GM12873 (cell line): ENCODE results near the gene KIRREL3.

Experiments
- CTCF ChIP-seq: IDR thresholded peaks from 2 replicates; pipeline ENCODE4 v1.5.1; 2012; ENCODE audit warnings: low read depth, mild to moderate bottlenecking, moderate library complexity, low read length, control low read depth; ENCODE audit not compliant: insufficient read depth; ENCODE audit errors: missing control alignments

KIRREL3 gene

DNA sequence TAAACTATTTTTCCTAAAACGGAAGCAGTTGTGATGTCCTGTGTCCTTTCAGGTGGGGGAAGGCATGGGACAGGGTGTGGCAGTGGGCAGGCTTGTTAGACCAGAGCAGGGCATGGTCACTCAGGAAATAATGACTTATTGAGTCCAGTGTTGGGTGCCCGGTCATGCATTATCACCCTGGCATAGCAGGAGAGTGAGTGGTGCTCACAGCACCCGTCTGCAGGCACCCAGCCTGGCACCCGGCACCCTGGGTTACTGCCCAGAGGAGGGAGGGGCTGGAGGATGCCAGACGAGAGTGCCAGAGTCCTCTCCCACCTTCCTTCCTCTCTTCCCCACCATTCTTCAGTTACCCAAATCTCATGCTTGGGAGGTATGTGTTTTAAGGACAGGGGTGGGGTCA is 586.0 kb downstream of the KIRREL3 start:
- TF ChIP-seq CTCF, result no peak

DNA sequence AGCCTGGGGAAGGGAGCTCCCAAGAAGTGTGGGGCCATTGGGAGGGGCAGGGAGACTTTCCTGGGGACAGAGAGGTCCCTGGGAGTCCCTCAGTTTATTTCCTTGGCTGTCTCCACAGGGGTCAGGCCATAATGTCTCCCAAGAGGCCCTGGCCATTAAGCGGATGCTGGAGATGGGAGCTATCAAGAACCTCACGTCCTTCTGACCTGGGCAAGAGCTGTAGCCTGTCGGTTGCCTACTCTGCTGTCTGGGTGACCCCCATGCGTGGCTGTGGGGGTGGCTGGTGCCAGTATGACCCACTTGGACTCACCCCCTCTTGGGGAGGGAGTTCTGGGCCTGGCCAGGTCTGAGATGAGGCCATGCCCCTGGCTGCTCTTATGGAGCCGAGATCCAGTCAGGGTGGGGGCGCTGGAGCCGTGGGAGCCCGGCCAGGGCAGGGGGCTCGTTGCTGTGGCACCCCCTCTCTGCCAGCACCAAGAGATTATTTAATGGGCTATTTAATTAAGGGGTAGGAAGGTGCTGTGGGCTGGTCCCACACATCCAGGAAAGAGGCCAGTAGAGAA is 586.6 kb downstream of the KIRREL3 start:
- no peak for TF ChIP-seq CTCF

- TF ChIP-seq CTCF, result no peak
These were observed 587.1 kb downstream of the KIRREL3 start for GRCh38 chr11:126413426-126413825.

- no peak for TF ChIP-seq CTCF
These were observed 588.6 kb downstream of the KIRREL3 start for GRCh38 chr11:126411971-126412381.

DNA sequence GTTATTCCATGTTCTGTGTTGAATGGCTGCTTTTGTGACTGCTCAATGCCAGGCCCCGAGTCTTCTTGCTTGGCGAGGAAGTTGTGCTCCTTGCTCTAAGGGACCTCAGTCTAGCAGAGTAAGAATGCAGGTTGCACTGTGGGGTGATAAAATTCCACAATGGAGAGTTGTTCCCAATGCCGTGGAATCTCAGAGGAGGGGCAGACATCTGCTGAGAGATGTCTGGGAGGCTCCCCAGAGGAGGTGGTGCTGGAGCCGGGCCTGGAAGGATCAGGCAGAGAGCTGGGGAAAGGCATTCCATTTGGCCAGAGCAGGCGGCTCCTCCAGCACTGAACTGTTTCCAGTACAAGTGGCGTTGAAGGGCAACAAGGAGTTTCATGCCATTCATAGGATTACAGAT is 589.9 kb downstream of the KIRREL3 start:
- TF ChIP-seq CTCF, result no peak

GRCh38 chr11:126409620-126409985 is 591.0 kb downstream of the KIRREL3 start:
- TF ChIP-seq CTCF, result no peak

GRCh38 chr11:126408901-126409619 is 591.5 kb downstream of the KIRREL3 start:
- no peak for TF ChIP-seq CTCF
